Stimulated activated naive CD8-positive, alpha-beta T cell treated with anti-CD3 and anti-CD28 coated beads, Interleukin-15, Interleukin-2, amounts not matched to agents 100 U/mL and 50 U/mL, for 24 hours (primary cell): ENCODE measurements around the gene DNASE1L2.
"Not testable (repeated sequence)": the region's sequence is repeated elsewhere in the genome, so short reads cannot be mapped to it uniquely, and the experiment has no call there.

Source experiments
- ATAC-seq: fragments of 150-1000 bp; cut with Tn5 transposase; one replicate; pipeline ENCODE4 v1.10.0; 2021
- DNase-seq: peaks from one replicate; pipeline ENCODE4 v3.0.0; 2021

DNASE1L2 gene

GRCh38 chr16:2236337-2237101 lies at the start of gene DNASE1L2:
TSS of gene DNASE1L2 (plus strand) at chr16:2236444. CDS start at chr16:2236817, 373 bp downstream.
- DNase-seq (no peak), ATAC-seq (no peak)

GRCh38 chr16:2186505-2186904 lies 49.7 kb upstream of the DNASE1L2 start:
- DNase-seq (no peak), ATAC-seq (no peak)

- DNase-seq: no peak
- ATAC-seq: no peak
Measured at GRCh38 chr16:2187212-2187611, 49.0 kb upstream of the DNASE1L2 start.

DNA sequence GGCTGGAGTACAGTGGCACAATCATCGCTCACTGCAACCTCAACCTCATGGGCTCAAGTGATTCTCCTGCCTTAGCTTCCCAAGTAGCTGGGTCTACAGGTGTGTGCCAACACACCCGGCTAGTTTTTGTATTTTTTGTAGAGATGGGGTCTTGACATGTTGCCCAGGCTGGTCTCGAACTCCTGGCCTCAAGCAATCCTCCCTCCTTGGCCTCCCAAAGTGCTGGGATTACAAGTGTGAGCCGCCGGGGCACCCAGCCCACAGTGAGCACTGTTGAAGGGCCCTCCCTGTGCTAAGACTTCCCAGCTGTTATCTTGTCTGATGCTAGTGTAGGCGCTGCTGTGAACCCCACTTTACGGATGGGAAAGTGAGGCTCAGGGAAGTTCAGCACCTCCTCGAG lies 47.8 kb upstream of the DNASE1L2 start:
- DNase-seq (no peak), ATAC-seq (no peak)

DNA sequence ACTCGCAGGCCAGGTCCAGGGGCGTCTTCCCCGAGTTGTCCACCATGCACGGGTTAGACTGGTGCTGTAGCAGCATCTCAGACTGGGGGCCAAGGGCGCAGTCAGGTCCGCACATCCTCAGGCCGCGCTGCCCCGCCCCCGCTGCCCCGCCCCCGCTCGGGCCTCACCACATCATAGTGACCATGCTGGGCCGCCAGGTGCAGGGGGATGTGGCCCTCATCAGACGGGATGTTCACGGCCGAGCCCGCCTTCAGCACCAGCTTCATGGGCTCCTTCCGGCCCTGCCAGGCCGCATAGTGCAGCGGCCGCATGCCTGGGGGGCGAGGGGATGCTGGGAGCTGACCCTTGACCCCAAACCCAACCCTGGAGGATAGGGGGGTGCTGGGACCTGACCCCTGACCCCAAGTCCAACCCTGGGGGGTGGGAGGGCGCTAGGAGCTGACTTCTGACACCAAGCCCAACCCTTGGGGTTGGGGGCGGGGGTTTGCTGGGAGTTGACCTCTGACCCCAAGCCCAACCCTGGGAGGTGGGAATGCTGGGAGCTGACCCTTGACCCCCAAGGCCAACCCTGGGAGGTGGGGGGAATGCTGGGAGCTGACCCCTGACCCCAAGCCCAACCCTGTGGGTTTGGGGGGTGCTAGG lies 46.9 kb upstream of the DNASE1L2 start:
- DNase-seq: no peak
- no peak for ATAC-seq

- ATAC-seq (no peak), DNase-seq (no peak)
Measured at GRCh38 chr16:2190002-2190658, 46.1 kb upstream of the DNASE1L2 start.

DNA sequence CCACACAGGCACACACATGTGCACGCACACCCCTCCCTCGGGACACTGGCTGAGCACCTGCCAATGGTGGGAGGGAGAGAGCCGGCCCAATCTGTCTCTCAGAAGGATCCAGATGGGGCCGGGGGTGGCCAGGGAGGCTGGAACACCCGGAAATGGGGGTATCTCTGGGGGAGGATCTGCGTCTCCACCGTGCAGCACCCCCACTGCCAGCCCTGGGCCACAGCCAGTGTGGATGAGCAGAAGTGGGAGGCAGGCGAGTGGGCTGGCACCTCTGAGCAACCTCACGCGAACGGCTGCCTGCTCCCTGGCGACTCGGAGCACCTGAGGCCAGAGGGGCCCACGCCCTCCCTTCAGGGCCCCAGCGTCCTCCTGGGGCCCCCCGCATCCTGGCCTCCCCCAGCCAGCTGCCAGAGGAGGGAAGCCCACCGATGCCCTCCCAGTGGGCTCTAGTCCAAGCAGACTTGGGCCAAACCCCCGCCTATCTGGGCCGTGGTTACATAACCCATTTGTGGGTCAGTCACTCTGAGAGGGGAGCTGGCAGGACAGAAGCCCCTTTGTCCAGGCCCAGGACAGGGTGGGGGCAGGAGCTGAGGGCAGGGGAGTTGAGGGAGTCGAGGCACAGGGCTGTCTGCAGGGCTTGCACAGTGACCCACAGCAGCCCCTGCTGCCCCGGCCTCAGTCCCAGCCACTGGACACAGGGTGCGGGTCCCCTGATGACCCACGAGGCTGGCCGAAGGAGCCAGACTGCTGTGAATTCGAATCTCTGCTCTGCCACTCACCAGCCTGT lies 45.4 kb upstream of the DNASE1L2 start:
- DNase-seq (no peak), ATAC-seq (no peak)

DNA sequence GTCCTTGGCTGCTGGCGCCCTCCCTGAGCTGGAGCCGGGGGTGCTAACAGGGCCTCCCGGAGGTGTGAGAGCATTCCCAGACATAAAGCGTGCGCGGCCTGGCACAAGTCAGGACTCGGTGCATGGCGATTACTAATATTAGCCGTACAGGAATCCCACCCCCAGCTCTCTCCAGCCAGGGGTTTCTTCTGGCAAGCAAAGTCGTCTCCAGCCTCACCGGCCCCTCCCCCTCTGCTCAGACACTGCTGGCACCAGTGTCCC lies 44.9 kb upstream of the DNASE1L2 start:
- DNase-seq (no peak), ATAC-seq (no peak)

DNA sequence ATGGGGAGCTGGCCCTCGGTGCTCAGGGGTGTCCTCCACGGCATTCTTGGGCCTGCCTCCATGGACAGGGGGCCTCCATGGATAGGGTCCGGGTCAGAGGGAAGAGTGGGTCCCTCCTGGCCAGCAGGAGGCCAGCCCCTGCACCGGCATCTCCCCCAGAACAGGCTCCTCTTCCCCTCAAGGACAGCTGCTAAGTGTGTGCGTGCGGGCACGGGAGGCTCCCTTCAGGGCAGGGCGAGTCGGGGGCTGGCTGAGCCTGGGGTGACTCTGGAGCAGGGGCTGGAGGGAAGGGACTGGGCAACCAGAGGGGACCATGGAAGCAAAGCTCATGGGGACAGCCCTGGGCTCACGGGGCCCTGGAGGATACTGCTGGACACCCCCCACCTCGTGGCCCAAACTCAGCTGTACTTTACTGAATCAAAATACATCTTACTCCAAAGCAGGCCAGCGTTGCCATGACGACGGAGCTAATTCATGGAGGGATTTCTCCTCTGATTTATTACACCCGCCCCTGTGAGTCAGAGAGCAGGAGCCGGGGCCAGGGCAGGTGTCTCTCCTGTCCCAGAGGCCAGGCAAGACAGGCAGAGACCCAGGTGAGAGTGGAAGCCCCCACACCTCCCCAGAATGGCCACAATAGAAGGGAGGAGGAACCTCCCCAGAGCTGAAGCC lies 41.9 kb upstream of the DNASE1L2 start:
- ATAC-seq (no peak), DNase-seq (no peak)

DNA sequence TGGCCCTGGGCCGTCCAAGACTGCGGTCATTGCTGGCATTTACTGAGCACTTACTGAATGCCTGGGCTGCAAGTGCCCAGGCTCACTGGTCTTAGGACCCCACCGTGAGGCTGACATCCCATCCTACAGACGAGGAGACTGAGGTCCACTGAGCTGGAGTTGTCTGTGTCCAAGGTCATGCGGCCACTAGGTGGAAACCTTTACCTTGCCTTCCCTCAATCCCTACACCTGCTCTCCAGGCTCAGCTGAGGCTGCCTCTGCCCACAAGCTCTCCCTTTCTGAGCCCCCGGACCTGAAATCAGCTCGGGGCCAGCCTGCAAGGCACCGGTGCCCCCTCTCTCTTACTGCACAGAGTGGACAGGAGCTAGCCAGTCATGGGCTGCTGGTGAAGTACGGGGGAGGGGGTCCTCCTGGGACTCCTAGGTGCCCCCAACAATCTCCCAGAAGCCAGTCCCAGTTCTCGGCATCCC lies 41.4 kb upstream of the DNASE1L2 start:
- ATAC-seq (peak; percentile 73), DNase-seq (peak; percentile 48)

- ATAC-seq: no peak
- DNase-seq: no peak
Measured at GRCh38 chr16:2195322-2196161, 40.7 kb upstream of the DNASE1L2 start.

GRCh38 chr16:2196162-2196980 lies 39.9 kb upstream of the DNASE1L2 start, which contains the start of gene CASKIN1:
TSS of gene CASKIN1 (minus strand) at chr16:2196605. CDS start at chr16:2196432, 173 bp downstream.
- DNase-seq (no peak), ATAC-seq (peak; percentile 13)

DNA sequence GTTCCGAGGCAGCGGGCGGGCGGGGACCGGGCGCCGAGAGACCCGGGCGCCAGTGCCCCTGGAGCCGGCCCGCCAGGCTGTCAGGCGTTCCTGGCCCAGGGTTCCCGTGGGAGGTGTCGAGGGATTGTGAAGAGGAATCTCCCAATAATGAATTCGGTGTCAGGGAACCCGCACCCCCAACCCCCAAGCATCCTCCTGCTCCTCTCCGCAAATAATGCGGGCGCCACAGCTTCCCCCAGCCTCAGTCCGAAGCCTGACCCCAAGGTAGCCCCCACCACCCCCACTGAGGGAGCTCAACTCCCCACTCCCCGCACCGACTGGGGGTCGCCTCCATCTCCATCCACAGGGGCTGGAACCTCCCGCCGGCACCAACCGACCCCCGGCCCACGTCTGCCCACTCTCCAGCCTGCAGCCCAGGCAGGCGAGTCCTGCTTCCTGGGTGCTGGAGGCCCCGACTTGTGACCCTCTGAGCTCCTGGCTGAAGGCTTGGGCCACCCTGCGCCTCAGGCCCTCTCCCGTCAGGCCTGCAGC lies 39.2 kb upstream of the DNASE1L2 start:
- ATAC-seq (no peak), DNase-seq (no peak)

DNA sequence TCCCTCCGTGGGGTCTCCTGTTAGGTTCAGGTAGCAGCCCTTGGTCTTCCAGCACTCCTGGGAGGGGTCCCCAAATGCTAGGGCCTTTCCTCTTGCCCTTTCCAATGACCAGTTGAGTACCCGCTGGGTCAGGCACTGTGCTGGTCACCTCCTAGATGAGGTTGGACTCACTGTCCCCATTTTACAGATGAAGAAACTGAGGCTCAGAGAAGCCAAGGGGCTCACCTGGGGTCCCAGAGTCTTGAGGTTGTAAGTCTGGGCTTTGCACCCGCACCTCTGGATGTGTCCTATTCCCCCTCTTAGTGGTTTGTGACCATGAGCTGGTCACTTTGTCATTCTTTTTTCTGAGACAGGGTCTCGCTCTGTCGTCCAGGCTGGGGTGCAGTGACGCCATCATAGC lies 38.5 kb upstream of the DNASE1L2 start:
- DNase-seq (no peak), ATAC-seq (no peak)

GRCh38 chr16:2198283-2198682 lies 38.0 kb upstream of the DNASE1L2 start:
- no peak for DNase-seq
- ATAC-seq: no peak

DNA sequence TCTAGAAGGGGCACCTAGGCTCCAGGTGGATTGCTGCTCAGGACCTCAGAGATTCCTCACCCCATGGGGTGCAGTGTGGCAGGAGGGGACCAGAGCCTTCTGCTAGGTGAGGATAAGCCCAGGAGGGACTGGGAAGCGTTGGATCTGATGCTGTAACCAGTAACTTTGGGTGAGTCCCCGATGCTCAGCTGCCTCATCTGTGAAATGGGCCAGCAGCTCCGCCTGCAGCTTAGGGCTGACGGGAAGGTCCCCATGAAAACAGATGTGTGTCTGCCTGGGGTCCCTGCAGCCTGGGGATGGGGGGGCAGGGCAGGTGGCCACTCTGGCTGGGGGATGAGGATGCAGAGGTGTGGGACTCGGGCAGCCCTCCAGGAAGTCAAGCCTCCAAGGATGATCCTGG lies 37.1 kb upstream of the DNASE1L2 start:
- no peak for DNase-seq
- ATAC-seq: no peak

DNA sequence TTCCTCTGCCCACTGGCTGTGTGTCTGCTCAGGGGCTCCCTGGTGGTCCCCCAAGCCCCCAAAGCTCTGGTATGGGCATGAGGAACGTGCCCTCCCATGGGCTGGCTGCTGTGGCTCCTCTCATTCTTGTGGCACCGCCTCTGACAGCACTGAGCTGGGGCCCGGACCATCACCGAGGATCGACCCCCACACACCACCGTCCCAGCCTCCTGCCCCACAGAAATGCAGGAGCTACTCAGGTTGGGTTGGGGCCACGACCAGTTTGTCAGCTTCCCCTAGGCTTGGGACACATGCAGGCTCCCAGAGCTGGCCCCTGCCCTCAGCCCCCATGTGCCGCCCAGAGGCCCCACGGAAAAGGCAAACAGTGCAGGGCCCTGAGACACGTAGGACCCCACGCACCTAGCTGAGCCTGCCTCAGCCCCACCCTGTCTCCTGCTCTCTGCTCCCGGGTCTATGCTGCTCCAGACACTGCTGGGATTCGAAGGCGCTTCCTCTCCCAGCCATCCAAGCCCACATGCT lies 36.6 kb upstream of the DNASE1L2 start:
- DNase-seq: no peak

DNA sequence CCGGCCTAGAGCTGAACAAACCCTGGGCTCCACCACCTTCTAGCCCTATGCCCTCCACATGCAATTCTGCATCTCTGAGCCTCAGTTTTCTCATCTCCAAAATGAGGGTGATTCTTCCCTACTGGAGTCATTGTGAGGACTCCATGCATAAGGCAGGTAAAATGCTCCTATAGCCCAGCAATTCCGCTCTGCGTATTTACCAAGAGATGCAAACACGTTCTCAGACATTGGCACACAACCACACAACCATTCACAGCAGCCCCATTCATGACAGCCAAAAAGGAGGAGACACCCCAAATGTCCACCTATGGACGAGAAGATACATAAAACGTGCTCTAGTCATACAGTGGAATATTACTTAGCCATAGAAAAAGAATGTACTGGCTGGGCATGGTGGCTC lies 35.9 kb upstream of the DNASE1L2 start:
- DNase-seq (no peak), ATAC-seq (no peak)

More for the DNA sequence above, 36.6 kb upstream of the DNASE1L2 start:
- ATAC-seq: no peak

- ATAC-seq, DNase-seq: not testable (repeated sequence)
Measured at GRCh38 chr16:2203119-2203688, 33.0 kb upstream of the DNASE1L2 start.
